C4-2B (cell line): ENCODE results near the gene EMX1.

Source experiments
- ZFX ChIP-seq: fragments of 450-650 bp; IDR thresholded peaks from 2 replicates; pipeline ENCODE4 v1.6.1; 2017
- TF ChIP-seq, protein P1 (sequence below): fragments of 450-650 bp; conservative IDR thresholded peaks from 2 replicates; pipeline ENCODE4 v1.5.1; 2017; ENCODE audit warnings: mild to moderate bottlenecking

DNA sequence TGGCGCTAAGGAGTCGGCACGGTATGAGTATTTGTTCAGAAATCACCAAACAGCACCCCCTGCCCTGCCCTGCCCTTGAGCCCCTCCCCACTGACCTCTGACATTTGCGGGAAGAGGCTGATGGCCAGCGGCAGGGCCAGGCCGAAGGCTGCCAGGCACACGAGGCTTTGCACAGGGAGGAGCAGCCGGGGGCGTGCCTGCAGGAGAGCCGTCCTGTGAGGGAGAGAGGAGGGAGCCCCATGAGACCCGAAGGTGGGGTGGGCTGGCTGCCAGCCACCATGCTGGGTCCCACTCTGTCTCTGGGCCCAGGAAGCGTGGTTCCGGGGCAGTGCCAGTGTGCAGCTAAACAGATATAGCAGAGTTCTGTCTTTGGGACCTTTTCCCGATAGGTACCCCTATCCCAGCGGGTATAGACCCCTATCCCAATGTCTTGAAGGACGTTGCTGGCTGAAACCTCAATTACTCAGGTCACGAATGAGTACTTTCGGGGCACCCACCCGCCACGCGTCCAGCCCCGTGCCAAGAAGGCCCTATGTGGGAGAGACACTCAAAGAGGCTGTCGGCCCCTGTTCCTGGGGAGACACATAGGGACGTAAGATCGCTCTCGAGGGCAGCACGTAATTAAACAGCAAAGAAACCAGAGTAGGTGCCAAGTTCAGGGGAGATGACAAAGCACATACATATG is 43.9 kb downstream of the EMX1 start:
- TF ChIP-seq, protein P1, sequence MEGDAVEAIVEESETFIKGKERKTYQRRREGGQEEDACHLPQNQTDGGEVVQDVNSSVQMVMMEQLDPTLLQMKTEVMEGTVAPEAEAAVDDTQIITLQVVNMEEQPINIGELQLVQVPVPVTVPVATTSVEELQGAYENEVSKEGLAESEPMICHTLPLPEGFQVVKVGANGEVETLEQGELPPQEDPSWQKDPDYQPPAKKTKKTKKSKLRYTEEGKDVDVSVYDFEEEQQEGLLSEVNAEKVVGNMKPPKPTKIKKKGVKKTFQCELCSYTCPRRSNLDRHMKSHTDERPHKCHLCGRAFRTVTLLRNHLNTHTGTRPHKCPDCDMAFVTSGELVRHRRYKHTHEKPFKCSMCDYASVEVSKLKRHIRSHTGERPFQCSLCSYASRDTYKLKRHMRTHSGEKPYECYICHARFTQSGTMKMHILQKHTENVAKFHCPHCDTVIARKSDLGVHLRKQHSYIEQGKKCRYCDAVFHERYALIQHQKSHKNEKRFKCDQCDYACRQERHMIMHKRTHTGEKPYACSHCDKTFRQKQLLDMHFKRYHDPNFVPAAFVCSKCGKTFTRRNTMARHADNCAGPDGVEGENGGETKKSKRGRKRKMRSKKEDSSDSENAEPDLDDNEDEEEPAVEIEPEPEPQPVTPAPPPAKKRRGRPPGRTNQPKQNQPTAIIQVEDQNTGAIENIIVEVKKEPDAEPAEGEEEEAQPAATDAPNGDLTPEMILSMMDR: no peak
- no peak for TF ChIP-seq ZFX
